ENCODE measurements around the gene DMRTB1.

DNA sequence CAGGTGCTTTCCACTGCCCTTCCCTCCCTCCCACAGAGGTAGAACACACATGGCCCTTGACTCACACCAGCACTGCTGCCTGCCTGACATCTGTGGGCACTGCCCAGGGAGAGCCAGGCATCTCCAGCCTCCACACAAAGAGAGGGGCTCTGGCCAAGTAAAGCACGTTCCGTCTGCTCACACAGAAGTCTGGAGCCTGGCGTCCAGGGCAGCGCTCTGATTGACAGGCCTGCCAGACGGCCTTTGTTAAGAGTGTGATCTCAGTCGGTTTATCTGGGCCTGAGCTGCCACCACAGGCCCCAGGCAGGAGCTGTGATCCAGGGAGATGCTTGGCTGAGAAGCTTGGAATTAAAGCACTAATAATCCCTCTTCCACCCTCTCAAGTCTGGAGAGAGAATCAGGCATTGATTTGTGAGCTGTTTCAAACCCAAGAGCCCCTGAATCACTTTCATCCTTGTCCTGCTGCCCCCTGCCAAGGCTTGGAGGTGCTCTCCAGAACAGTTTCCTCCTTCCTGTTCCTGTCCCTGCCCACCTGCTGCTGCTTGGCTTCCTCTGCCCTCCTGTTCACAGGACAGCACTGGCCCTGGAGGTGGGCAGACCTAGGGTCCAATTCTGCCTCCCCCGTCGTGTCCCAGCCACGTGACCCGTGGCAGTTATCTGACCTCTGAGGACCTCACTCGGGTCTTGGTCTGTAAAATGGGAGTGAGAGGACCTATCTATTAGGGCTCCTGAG, 3.7 kb downstream of the DMRTB1 start:
- TF ChIP-seq GATA3 (IDR thresholded peaks at IDR 0.05; ENCODE audit: low read depth, low read length) (no peak), GATA2 (IDR thresholded peaks at IDR 0.05; ENCODE audit: low read depth, low read length) (no peak)
